WTC11 (cell line): ENCODE data around the gene PTK6. TPM values are rescaled to one million over a fixed set of nuclear protein-coding genes. Genes with fewer than 3 reads are reported as not detected.

ENCODE experiments used
- ATAC-seq: fragments of 200-7000 bp; cut with Tn5 transposase; 2 replicates; pipeline ENCODE4 v1.10.0; 2021; ENCODE audit warnings: mild to moderate bottlenecking, moderate library complexity
- CTCF ChIA-PET: fragments of 300-600 bp; sonication (Branson Sonifier 250); formaldehyde crosslinking; loops from one replicate; lab custom pipeline; 2021; ENCODE audit warnings: antibody characterized with exemption; lab: Charles Lee
- POLR2A ChIA-PET: fragments of 350-600 bp; sonication (Branson Sonifier 250); formaldehyde crosslinking; loops from one replicate; lab custom pipeline; 2021; ENCODE audit warnings: antibody characterized with exemption; lab: Charles Lee
- DNase-seq: peaks from one replicate; pipeline ENCODE4 v3.0.0; 2021; ENCODE audit warnings: low spot score
- H3K27ac Mint-ChIP-seq: 2 replicates; pipeline ENCODE4 v1.8.0; 2021; ENCODE audit warnings: mixed read lengths
- H3K27me3 Mint-ChIP-seq: 2 replicates; pipeline ENCODE4 v1.8.0; 2021; ENCODE audit warnings: low read depth, mild to moderate bottlenecking, moderate library complexity, mixed read lengths
- H3K36me3 Mint-ChIP-seq: 2 replicates; pipeline ENCODE4 v1.8.0; 2021; ENCODE audit warnings: mixed read lengths
- H3K4me1 Mint-ChIP-seq: 2 replicates; pipeline ENCODE4 v1.8.0; 2022; ENCODE audit warnings: mixed read lengths
- H3K4me3 Mint-ChIP-seq: 2 replicates; pipeline ENCODE4 v1.8.0; 2021; ENCODE audit warnings: mild to moderate bottlenecking, moderate library complexity, mixed read lengths
- H3K9me3 Mint-ChIP-seq: 2 replicates; pipeline ENCODE4 v1.8.0; 2021; ENCODE audit warnings: mixed read lengths
- ARID4B ChIP-seq: sonication (generic); formaldehyde crosslinking; IDR thresholded peaks from 2 replicates; pipeline ENCODE4 v1.8.0; 2023; ENCODE audit warnings: missing genetic modification reagents, mild to moderate bottlenecking, borderline replicate concordance
- CBFB ChIP-seq: sonication (generic); formaldehyde crosslinking; IDR thresholded peaks from 2 replicates; pipeline ENCODE4 v1.8.1; 2022; ENCODE audit warnings: mild to moderate bottlenecking, low read depth, missing genetic modification reagents
- CREM ChIP-seq: sonication (generic); formaldehyde crosslinking; IDR thresholded peaks from 2 replicates; pipeline ENCODE4 v1.8.1; 2022; ENCODE audit warnings: mild to moderate bottlenecking, missing genetic modification reagents, moderate library complexity
- E2F1 ChIP-seq: sonication (generic); formaldehyde crosslinking; IDR thresholded peaks from 2 replicates; pipeline ENCODE4 v1.8.0; 2022; ENCODE audit warnings: mild to moderate bottlenecking, missing genetic modification reagents
- E2F4 ChIP-seq: sonication (generic); formaldehyde crosslinking; IDR thresholded peaks from 2 replicates; pipeline ENCODE4 v1.8.1; 2022; ENCODE audit warnings: low read depth, mild to moderate bottlenecking, moderate library complexity, missing genetic modification reagents, borderline replicate concordance
- E2F5 ChIP-seq: sonication (generic); formaldehyde crosslinking; IDR thresholded peaks from 2 replicates; pipeline ENCODE4 v1.8.1; 2022; ENCODE audit warnings: mild to moderate bottlenecking, moderate library complexity, missing genetic modification reagents
- ESRRA ChIP-seq: sonication (generic); formaldehyde crosslinking; IDR thresholded peaks from 2 replicates; pipeline ENCODE4 v1.8.1; 2022; ENCODE audit warnings: mild to moderate bottlenecking, missing genetic modification reagents, borderline replicate concordance
- GRHL2 ChIP-seq: fragments of 250-450 bp; sonication (Bioruptor Pico); IDR thresholded peaks from 2 replicates; pipeline ENCODE4 v1.8.0; 2022; ENCODE audit warnings: mild to moderate bottlenecking, moderate library complexity; ENCODE audit not compliant: insufficient replicate concordance, severe bottlenecking
- NFATC4 ChIP-seq: fragments of 250-450 bp; sonication (Bioruptor Pico); IDR thresholded peaks from 2 replicates; pipeline ENCODE4 v1.9.0; 2021; ENCODE audit warnings: mild to moderate bottlenecking
- PRDM15 ChIP-seq: sonication (generic); formaldehyde crosslinking; IDR thresholded peaks from 2 replicates; pipeline ENCODE4 v1.8.0; 2022; ENCODE audit warnings: missing genetic modification reagents
- TCF7 ChIP-seq: sonication (generic); formaldehyde crosslinking; IDR thresholded peaks from 2 replicates; pipeline ENCODE4 v1.8.0; 2022; ENCODE audit warnings: mild to moderate bottlenecking, low read depth, missing genetic modification reagents, moderate library complexity
- TP53 ChIP-seq: sonication (generic); formaldehyde crosslinking; IDR thresholded peaks from 2 replicates; pipeline ENCODE4 v1.8.1; 2023; ENCODE audit warnings: mild to moderate bottlenecking, missing genetic modification reagents
- ZNF396 ChIP-seq: fragments of 250-450 bp; sonication (Bioruptor Pico); IDR thresholded peaks from 2 replicates; pipeline ENCODE4 v1.8.0; 2021; ENCODE audit warnings: mild to moderate bottlenecking, moderate library complexity, borderline replicate concordance
- ZNF423 ChIP-seq: fragments of 250-450 bp; sonication (Bioruptor Pico); IDR thresholded peaks from 2 replicates; pipeline ENCODE4 v2.1.2; 2022; ENCODE audit warnings: mild to moderate bottlenecking, moderate library complexity
- ZNF425 ChIP-seq: fragments of 250-450 bp; sonication (Bioruptor Pico); conservative IDR thresholded peaks from 2 replicates; pipeline ENCODE4 v1.9.0; 2021; ENCODE audit warnings: mild to moderate bottlenecking
- total RNA-seq: library from RNA; stranded (reverse); gene quantifications from 3 replicates; pipeline ENCODE4 v1.2.3, GENCODE V29; 2021

Gene PTK6
- total RNA-seq, 1 experiment from 2014 or later, result 0.22 TPM

GRCh38 chr20:63573647-63574131, 36.5 kb upstream of the PTK6 start (continued):
- TF ChIP-seq TP53 (CRISPR knock-in tag), result no peak
- TF ChIP-seq E2F5 (CRISPR knock-in tag), result no peak

- POLR2A ChIA-PET, result interaction anchor here (1.4 kb wide), 1 partner anchor 16 kb away, joined by 3 read pairs; no protein-coding TSS in a partner anchor
- CTCF ChIA-PET, result interaction anchor here (0.6 to 4.2 kb wide), 9 partner anchors 9 to 168 kb away, joined by 3 to 52 read pairs (median 4); partner anchors contain the start of gene PTK6
- no peak; the same call in 1 of the 2 replicates for ATAC-seq
- Mint-ChIP-seq H3K36me3 (no peaks in the 10 kb centered on the region), H3K27me3 (no peaks in the 10 kb centered on the region), H3K4me3 (peak overlapping the region; percentile 78), H3K4me1 (no peaks in the 10 kb centered on the region), H3K9me3 (no peaks in the 10 kb centered on the region), H3K27ac (no peak overlapping the region)
- peak; percentile 38 for DNase-seq
- TF ChIP-seq CREM (CRISPR knock-in tag) (no peak), ZNF423 (peak; percentile 79; the same call in 1 of the 2 replicates)
Observed at GRCh38 chr20:63572788-63573646, 35.8 kb upstream of the PTK6 start.

GRCh38 chr20:63572071-63572787, 35.1 kb upstream of the PTK6 start:
- Mint-ChIP-seq H3K36me3 (no peaks in the 10 kb centered on the region), H3K27ac (no peak overlapping the region), H3K4me1 (no peaks in the 10 kb centered on the region), H3K4me3 (no peak overlapping the region), H3K27me3 (no peaks in the 10 kb centered on the region), H3K9me3 (no peaks in the 10 kb centered on the region)
- ChIA-PET CTCF (interaction anchor here (0.6 to 4.2 kb wide), 5 partner anchors 17 to 34 kb away, joined by 3 to 52 read pairs (median 4); partner anchors contain the start of gene PTK6), POLR2A (no interaction called here)
- ATAC-seq (no peak), DNase-seq (no peak)
- TF ChIP-seq E2F1, result no peak
- no peak for TF ChIP-seq E2F4 (CRISPR knock-in tag)
- no peak for TF ChIP-seq NFATC4 (CRISPR knock-in tag)
- no peak for TF ChIP-seq TCF7 (CRISPR knock-in tag)
- TF ChIP-seq GRHL2 (CRISPR knock-in tag), result no peak
- TF ChIP-seq ESRRA (CRISPR knock-in tag), result no peak
- TF ChIP-seq ZNF425 (CRISPR knock-in tag), result no peak
- no peak for TF ChIP-seq ARID4B (CRISPR knock-in tag)
- TF ChIP-seq PRDM15 (CRISPR knock-in tag), result no peak
- no peak for TF ChIP-seq ZNF396 (CRISPR knock-in tag)
- no peak for TF ChIP-seq CBFB (CRISPR knock-in tag)
